Measurements from ENCODE around the gene RASSF1. TPM values are rescaled to one million over a fixed set of nuclear protein-coding genes. Genes with fewer than 3 reads are reported as not detected.

RASSF1 gene
- total and polyA plus RNA-seq, 2 of the 13 experiments (the other 11 are each of a cell fraction or from before 2014, with no cell fraction given) = 10.2 to 27.5 TPM

DNA sequence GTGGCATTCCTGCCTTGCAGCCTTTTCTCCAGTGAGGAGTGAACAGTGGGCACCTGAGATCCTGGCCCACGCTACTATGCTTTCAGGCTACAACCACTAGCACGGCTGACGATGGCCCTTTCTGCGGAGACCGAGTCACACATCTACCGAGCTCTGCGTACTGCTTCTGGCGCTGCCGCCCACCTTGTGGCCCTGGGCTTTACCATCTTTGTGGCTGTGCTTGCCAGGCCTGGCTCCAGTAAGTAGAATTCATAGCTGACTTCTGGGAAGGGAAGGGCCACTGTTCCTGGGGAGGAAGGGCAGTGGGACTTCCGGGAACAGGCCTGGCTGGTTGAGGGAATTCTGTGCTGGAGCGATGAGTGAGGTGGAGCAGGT, 10.7 kb upstream of the RASSF1 start:
- H3K4me3 ChIP-seq (replicated peaks in 1 of 3; ENCODE audit: insufficient read depth in 1 of 3, low read depth in 2 of 3, low read length in 3 of 3) = peak overlapping the region; percentile 68 to 85 (median 77)
- intact Hi-C loops (cut with micrococcal nuclease; ENCODE audit: unreplicated experiment) (no loop called here), in situ Hi-C loops (cut with HindIII; ENCODE audit: extremely low pct_ligation_motif_present, low pct_unique_long_range_greater_than_20kb) (no loop called here)
- peaks cover 7% of the 10 kb centered on the region for H4K20me1 ChIP-seq (ENCODE audit: insufficient read depth, low read length)
- H3K27ac ChIP-seq (ENCODE audit: extremely low read length, insufficient read depth, low read length) = no peak overlapping the region
- H3K4me2 ChIP-seq (ENCODE audit: low read depth, low read length) = peak overlapping the region; percentile 99
- no peaks in the 10 kb centered on the region for H3K9me3 ChIP-seq (ENCODE audit: low read length)
- ChIA-PET POLR2A (interaction anchor here (1.0 to 2.7 kb wide), 9 partner anchors 8 to 218 kb away, joined by 3 to 60 read pairs (median 5); partner anchors contain the start of genes HEMK1, HYAL1, HYAL3 and NAA80), CTCF (ENCODE audit: low intra/inter-chr PET ratio, low total read pairs) (no interaction called here)
- peaks cover 10 to 44% of the 10 kb centered on the region in 2 experiments for H3K36me3 ChIP-seq (replicated peaks in 1 of 2; ENCODE audit: control insufficient read depth in 1 of 2, insufficient read depth in 2 of 2, low read length in 2 of 2)
- no peaks in the 10 kb centered on the region for H3K27me3 ChIP-seq (ENCODE audit: control insufficient read depth in 1 of 2, insufficient read depth in 2 of 2, low read length in 2 of 2)
- no peak overlapping the region for H2AFZ ChIP-seq (ENCODE audit: low read length)
- no TSS peak for BruUV-seq (replicated peaks)
- H3K4me1 ChIP-seq (ENCODE audit: insufficient read depth, low read length) = peaks cover 58% of the 10 kb centered on the region
- peak; percentile 46; the same call in 1 of the 2 replicates for TF ChIP-seq CREM (IDR thresholded peaks at IDR 0.05)
- TF ChIP-seq CREM (CRISPR knock-in tag; IDR thresholded peaks at IDR 0.05) = no peak
- no peak for TF ChIP-seq ELF3 (CRISPR knock-in tag; IDR thresholded peaks at IDR 0.05)
- TF ChIP-seq ZBTB21 (CRISPR knock-in tag; IDR thresholded peaks at IDR 0.05) = no peak
- no peak for TF ChIP-seq PAWR (CRISPR knock-in tag; IDR thresholded peaks at IDR 0.05; ENCODE audit: borderline replicate concordance)
- TF ChIP-seq ZNF607 (CRISPR knock-in tag; IDR thresholded peaks at IDR 0.05; ENCODE audit: borderline replicate concordance) = no peak
- no peak; the same call in 1 of the 2 replicates for TF ChIP-seq ZNF83 (CRISPR knock-in tag; IDR thresholded peaks at IDR 0.05; ENCODE audit: borderline replicate concordance)
- no peak for TF ChIP-seq ZNF337 (CRISPR knock-in tag; IDR thresholded peaks at IDR 0.05; ENCODE audit: borderline replicate concordance, low read depth)
- no peak for TF ChIP-seq RBFOX2 (IDR thresholded peaks at IDR 0.05; ENCODE audit: low read depth, low read length)
- TF ChIP-seq NONO (IDR thresholded peaks at IDR 0.05) = no peak
- TF ChIP-seq NONO (CRISPR knock-in tag; conservative IDR thresholded peaks at IDR 0.05) = 0 out of 2 replicates have a peak, but pooled peaks have one; percentile 48
- 0 out of 2 replicates have a peak, but pooled peaks have one; percentile 11 for TF ChIP-seq AKAP8 (CRISPR knock-in tag; IDR thresholded peaks at IDR 0.05)
- TF ChIP-seq ZSCAN21 (CRISPR knock-in tag; IDR thresholded peaks at IDR 0.05; ENCODE audit: borderline replicate concordance) = 0 out of 2 replicates have a peak, but pooled peaks have one; percentile 22
- TF ChIP-seq HNF4A (CRISPR knock-in tag; IDR thresholded peaks at IDR 0.05) = no peak
- TF ChIP-seq NBN (conservative IDR thresholded peaks at IDR 0.05) = no peak
- no peak for TF ChIP-seq HNRNPL (IDR thresholded peaks at IDR 0.05; ENCODE audit: low read depth, low read length)
- TF ChIP-seq CERS6 (CRISPR knock-in tag; IDR thresholded peaks at IDR 0.05) = 0 out of 2 replicates have a peak, but pooled peaks have one; percentile 35
- TF ChIP-seq KLF12 (CRISPR knock-in tag; IDR thresholded peaks at IDR 0.05; ENCODE audit: borderline replicate concordance) = no peak
- TF ChIP-seq LCORL (IDR thresholded peaks at IDR 0.05) = no peak
- TF ChIP-seq LCORL (CRISPR knock-in tag; IDR thresholded peaks at IDR 0.05) = peak; percentile 0; the same call in 1 of the 2 replicates
- TF ChIP-seq THAP7 (CRISPR knock-in tag; IDR thresholded peaks at IDR 0.05) = no peak
- TF ChIP-seq ZC3H13 (CRISPR knock-in tag; IDR thresholded peaks at IDR 0.05) = 0 out of 2 replicates have a peak, but pooled peaks have one; percentile 29
- peaks cover 22% of the 10 kb centered on the region for H3K79me2 ChIP-seq (ENCODE audit: insufficient read depth, low read length)
- FAIRE-seq (no peak), DNase-seq (ENCODE audit: low spot score) (no peak), ATAC-seq (no peak)
- 36% methylated on average over 4 of the region's 11 CpGs for WGBS (ENCODE audit: low lambda C conversion rate)
- H3K9ac ChIP-seq (ENCODE audit: insufficient read depth, low read depth, low read length) = peak overlapping the region; percentile 76
